Neural cell (in vitro differentiated cells): ENCODE data around the gene CLCN1.

Experiments
- EZH2 ChIP-seq: fragments of 200-600, 300-800 bp; shearing (Covaris generic), sonication (generic); IDR thresholded peaks from 2 replicates; pipeline ENCODE4 v1.6.1; 2014; ENCODE audit warnings: antibody characterized with exemption, low read length, borderline replicate concordance, mild to moderate bottlenecking; ENCODE audit not compliant: insufficient read depth, poor library complexity, severe bottlenecking
- POLR2AphosphoS5 ChIP-seq: IDR thresholded peaks from 2 replicates; pipeline ENCODE4 v1.6.1; 2012
- RAD21 ChIP-seq: fragments of 450-650 bp; conservative IDR thresholded peaks from 2 replicates; pipeline ENCODE4 v1.6.1; 2014; ENCODE audit warnings: antibody characterized with exemption, mild to moderate bottlenecking, moderate library complexity
- TAF1 ChIP-seq: IDR thresholded peaks from 2 replicates; pipeline ENCODE4 v1.6.1; 2012; ENCODE audit warnings: low read depth
- TF ChIP-seq, protein P1 (sequence below): fragments of 450-650 bp; IDR thresholded peaks from 2 replicates; pipeline ENCODE4 v1.5.1; 2014; ENCODE audit warnings: antibody characterized with exemption, mild to moderate bottlenecking, moderate library complexity; ENCODE audit not compliant: poor library complexity, severe bottlenecking
- TF ChIP-seq, protein P2 (sequence below): IDR thresholded peaks from 2 replicates; pipeline ENCODE4 v1.6.1; 2012; ENCODE audit warnings: borderline replicate concordance

DNA sequence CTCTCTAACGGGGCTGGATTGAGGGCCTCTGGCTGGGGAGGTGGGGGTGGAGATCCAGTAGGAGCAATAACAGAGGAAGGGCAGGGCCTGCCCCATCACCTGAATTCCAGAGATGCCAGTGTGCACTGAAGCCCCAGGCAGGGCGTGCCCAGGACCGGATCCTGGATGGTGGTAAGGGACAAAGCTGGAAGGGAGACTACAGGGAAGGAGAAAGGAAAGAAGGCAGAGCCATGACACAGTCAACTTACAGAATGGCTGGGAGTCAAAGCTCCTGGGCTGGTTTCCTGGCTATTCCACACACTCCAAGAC, 30.5 kb upstream of the CLCN1 start:
- TF ChIP-seq, protein P1, sequence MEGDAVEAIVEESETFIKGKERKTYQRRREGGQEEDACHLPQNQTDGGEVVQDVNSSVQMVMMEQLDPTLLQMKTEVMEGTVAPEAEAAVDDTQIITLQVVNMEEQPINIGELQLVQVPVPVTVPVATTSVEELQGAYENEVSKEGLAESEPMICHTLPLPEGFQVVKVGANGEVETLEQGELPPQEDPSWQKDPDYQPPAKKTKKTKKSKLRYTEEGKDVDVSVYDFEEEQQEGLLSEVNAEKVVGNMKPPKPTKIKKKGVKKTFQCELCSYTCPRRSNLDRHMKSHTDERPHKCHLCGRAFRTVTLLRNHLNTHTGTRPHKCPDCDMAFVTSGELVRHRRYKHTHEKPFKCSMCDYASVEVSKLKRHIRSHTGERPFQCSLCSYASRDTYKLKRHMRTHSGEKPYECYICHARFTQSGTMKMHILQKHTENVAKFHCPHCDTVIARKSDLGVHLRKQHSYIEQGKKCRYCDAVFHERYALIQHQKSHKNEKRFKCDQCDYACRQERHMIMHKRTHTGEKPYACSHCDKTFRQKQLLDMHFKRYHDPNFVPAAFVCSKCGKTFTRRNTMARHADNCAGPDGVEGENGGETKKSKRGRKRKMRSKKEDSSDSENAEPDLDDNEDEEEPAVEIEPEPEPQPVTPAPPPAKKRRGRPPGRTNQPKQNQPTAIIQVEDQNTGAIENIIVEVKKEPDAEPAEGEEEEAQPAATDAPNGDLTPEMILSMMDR: no peak
- TF ChIP-seq RAD21: no peak
- no peak for TF ChIP-seq EZH2
- TF ChIP-seq, protein P2, sequence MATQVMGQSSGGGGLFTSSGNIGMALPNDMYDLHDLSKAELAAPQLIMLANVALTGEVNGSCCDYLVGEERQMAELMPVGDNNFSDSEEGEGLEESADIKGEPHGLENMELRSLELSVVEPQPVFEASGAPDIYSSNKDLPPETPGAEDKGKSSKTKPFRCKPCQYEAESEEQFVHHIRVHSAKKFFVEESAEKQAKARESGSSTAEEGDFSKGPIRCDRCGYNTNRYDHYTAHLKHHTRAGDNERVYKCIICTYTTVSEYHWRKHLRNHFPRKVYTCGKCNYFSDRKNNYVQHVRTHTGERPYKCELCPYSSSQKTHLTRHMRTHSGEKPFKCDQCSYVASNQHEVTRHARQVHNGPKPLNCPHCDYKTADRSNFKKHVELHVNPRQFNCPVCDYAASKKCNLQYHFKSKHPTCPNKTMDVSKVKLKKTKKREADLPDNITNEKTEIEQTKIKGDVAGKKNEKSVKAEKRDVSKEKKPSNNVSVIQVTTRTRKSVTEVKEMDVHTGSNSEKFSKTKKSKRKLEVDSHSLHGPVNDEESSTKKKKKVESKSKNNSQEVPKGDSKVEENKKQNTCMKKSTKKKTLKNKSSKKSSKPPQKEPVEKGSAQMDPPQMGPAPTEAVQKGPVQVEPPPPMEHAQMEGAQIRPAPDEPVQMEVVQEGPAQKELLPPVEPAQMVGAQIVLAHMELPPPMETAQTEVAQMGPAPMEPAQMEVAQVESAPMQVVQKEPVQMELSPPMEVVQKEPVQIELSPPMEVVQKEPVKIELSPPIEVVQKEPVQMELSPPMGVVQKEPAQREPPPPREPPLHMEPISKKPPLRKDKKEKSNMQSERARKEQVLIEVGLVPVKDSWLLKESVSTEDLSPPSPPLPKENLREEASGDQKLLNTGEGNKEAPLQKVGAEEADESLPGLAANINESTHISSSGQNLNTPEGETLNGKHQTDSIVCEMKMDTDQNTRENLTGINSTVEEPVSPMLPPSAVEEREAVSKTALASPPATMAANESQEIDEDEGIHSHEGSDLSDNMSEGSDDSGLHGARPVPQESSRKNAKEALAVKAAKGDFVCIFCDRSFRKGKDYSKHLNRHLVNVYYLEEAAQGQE: no peak
- no peak for TF ChIP-seq TAF1
- TF ChIP-seq POLR2AphosphoS5: no peak
